Neural progenitor cell (in vitro differentiated cells): ENCODE measurements around the gene CDC42SE2.

Experiments used
- EZH2 ChIP-seq: fragments of 200-600 bp; sonication (generic); IDR thresholded peaks from 2 replicates; pipeline ENCODE4 v1.6.1; 2017; ENCODE audit warnings: antibody characterized with exemption, mild to moderate bottlenecking, moderate library complexity
- TF ChIP-seq, protein P1 (sequence below): fragments of 200-600 bp; sonication (generic); IDR thresholded peaks from 2 replicates; pipeline ENCODE4 v1.5.1; 2017; ENCODE audit warnings: antibody characterized with exemption, mild to moderate bottlenecking

DNA sequence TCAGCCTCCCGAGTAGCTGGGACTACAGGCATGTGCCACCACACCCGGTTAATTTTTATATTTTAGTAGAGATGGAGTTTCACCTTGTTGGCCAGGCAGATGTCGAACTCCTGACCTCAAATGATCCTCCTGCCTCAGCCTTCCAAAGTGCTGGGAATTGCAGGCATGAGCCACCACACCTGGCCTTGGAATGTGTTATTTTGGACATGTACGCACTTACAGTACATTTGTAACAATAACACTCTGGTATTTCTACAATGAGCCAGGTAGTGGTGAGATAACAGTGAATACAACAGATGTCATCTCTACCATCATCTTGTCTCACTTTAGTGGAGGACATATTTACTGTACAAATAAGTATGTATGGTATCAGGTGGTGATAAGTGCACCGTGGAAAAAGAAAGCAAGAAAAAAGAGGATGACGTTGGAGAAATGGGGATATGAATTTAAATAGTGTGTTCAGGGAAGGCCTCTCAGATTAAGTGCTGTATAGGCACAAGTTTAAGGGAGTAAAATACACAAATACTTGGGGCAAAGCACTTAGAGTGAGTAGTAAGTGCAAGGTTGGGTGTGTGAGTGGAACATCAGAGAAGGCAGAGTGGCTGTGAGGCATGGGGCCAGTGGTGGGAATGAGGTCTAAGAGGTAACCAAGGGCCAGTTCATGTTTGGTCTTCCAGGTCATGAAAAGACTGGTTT is 100.1 kb downstream of the CDC42SE2 start:
- TF ChIP-seq, protein P1, sequence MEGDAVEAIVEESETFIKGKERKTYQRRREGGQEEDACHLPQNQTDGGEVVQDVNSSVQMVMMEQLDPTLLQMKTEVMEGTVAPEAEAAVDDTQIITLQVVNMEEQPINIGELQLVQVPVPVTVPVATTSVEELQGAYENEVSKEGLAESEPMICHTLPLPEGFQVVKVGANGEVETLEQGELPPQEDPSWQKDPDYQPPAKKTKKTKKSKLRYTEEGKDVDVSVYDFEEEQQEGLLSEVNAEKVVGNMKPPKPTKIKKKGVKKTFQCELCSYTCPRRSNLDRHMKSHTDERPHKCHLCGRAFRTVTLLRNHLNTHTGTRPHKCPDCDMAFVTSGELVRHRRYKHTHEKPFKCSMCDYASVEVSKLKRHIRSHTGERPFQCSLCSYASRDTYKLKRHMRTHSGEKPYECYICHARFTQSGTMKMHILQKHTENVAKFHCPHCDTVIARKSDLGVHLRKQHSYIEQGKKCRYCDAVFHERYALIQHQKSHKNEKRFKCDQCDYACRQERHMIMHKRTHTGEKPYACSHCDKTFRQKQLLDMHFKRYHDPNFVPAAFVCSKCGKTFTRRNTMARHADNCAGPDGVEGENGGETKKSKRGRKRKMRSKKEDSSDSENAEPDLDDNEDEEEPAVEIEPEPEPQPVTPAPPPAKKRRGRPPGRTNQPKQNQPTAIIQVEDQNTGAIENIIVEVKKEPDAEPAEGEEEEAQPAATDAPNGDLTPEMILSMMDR: no peak
- TF ChIP-seq EZH2: no peak
